NCI-H2227 treated with DMSO at 0.1 percent for 48 hours (cell line): ENCODE measurements around the gene DCBLD2.

ENCODE experiments used
- DNase-seq: peaks from one replicate; lab custom pipeline; 2025; lab: John Stamatoyannopoulos, UW

Gene DCBLD2, protein sequence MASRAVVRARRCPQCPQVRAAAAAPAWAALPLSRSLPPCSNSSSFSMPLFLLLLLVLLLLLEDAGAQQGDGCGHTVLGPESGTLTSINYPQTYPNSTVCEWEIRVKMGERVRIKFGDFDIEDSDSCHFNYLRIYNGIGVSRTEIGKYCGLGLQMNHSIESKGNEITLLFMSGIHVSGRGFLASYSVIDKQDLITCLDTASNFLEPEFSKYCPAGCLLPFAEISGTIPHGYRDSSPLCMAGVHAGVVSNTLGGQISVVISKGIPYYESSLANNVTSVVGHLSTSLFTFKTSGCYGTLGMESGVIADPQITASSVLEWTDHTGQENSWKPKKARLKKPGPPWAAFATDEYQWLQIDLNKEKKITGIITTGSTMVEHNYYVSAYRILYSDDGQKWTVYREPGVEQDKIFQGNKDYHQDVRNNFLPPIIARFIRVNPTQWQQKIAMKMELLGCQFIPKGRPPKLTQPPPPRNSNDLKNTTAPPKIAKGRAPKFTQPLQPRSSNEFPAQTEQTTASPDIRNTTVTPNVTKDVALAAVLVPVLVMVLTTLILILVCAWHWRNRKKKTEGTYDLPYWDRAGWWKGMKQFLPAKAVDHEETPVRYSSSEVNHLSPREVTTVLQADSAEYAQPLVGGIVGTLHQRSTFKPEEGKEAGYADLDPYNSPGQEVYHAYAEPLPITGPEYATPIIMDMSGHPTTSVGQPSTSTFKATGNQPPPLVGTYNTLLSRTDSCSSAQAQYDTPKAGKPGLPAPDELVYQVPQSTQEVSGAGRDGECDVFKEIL

DNA sequence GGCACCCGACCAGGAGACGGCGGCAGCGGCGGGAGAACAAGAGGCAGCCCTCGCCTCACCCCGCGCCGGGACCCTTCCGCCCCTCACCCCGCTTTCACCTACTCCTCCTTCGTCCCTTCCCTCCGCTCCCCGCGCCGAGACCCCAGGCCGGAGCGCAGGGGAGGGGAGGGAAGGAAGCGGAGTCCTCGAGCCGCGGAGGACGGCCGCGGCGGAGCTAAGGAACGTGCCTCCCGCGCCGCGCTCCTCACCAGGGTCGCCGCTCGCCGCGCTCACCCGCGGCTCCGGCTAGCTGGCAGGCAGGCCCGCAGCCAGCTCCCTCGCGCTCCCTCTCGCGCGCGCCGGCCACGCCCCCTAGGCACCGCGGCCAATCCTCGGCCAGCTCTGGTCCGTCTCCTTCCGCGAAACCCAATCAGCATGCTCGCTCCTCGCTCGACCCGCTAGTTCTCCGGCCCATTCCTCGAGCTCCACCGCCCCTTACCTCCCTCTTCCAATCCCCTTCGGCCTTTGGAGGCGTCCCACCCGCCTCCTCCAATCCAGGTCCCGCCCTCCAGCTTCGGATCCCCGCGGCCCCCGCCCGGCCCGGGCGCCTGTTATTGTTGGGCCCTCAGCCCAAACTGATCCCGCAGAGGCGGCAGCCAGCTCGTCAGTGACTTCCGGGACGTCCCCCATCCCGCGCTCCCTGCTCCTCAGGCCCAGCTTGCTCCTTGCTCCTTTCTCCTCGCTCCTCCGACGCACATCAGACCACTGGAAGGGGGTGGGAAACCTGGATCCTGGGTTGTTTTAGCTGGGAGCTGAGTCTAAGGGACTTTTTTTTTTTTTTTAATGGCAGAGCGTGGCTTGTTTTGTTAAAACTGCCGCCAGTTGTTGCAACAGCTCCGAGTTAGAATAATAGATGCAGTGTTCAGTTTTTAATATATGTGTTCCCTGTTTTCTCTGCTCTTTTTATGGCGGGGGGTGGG is at the start of gene DCBLD2:
TSS of gene DCBLD2 (minus strand) at position 304 of the 959 bp plus-strand sequence. CDS start 369 bp downstream, outside the sequence.
- peak; percentile 93 for DNase-seq

DNA sequence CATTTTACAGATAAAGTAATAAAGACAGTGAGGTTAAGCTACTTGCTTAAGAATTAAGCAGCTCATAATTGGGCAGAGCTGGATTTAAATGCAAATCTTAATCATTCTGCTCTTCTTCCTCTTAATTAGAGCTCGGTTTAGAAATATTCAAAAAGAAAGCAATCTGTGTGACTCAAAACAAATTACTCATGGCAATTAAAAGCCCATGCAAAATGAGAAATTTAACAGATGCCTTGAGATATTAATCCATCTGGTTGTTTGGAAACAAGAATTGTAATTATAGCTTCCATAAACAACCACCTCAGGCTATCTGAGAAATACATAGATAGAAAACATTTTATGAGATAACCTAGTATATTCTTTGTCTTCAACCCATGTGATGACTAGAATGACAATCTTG is 44.2 kb upstream of the DCBLD2 start:
- DNase-seq, result no peak

DNA sequence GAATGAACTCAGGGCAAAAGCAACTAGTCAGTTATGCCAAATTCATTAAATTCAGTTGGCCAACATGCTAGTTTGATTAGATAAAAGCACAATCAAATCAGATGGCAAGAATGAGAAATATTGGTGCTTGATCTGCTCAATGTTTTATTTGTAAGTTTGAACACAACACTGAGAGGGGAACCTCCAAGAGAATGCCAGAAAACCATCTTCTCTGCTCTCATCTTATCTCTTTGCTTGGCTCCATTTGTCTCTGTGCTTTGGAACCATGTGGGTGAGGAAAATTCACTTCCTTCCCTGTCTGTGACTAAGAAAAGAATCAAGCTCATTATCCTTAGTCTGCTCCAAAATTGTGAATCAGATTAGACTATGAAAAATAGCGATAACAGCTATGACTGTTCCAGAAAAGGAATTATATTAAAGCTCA is 43.6 kb upstream of the DCBLD2 start:
- DNase-seq, result no peak

DNA sequence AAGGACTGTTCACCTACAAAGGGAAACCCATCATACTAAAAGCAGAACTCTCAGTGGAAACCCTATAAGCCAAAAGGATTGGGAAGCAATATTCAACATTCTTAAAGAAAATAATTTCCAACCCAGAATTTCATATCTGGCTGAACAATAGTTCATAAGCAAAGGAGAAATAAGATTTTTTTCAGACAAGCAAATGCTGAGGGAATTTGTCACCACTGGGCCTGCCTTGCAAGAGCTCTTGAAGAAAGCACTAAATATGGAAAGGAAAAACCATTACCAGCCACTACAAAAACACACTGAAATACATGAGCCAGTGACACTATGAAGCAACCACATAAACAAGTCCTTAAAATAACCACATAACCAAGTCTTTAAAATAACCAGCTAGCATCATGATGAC is 28.9 kb upstream of the DCBLD2 start:
- DNase-seq, result no peak

DNA sequence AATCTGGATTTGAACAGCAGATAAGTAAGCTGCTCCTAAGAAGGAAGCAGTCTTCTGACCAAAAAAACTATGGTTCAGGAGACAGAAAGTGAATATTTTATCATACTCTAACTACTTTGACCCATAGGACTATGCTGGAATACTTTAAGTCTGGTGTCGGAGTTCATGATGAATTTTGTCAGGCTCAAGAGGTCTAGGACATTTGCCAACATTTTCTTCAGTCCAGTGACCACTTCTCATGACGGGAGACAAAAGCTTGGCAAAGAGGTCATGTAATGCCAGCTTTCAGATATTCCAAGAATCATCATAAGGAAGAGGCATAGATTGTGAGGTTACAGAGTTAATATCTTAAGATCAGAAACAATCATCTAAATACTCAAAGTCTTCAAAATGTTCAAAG is 20.5 kb upstream of the DCBLD2 start:
- no peak for DNase-seq

DNA sequence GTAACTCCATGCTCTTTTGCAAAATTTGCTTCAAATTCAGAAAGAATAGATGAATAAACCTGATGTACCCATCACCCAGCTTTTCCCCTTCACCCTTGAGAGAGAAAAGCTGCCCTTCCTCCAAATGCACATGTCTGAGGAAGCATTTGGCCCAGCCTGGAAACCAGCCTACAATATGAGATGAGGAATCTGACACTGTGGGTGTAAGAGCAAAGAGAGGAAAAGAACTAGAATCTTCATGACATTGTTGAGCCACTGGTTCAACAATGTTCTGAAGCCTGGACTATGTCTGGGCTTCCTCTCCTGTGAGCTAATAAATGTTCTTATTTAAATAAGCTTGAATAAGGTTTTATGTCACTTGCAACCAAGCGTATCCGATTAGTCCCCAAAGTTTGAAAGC is 18.7 kb upstream of the DCBLD2 start:
- DNase-seq, result no peak

DNA sequence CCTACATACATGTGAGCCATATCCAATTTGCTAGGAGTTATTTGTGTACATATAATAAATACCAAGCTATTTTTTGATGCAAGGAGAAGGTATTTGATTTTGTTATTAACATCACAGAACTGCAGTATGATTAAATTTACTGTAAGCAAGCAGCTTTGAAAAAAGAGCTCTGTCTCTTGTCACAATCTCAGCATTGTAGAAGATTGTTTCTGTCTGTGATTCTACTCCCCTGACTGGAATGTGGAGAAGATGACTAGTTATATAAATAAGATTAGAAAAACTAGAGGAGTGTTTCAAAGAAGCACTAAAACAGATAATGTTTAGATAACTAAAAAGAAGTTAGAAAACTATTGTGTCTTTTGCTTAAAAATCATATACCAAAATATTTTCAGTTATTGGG is 17.1 kb upstream of the DCBLD2 start:
- no peak for DNase-seq

DNA sequence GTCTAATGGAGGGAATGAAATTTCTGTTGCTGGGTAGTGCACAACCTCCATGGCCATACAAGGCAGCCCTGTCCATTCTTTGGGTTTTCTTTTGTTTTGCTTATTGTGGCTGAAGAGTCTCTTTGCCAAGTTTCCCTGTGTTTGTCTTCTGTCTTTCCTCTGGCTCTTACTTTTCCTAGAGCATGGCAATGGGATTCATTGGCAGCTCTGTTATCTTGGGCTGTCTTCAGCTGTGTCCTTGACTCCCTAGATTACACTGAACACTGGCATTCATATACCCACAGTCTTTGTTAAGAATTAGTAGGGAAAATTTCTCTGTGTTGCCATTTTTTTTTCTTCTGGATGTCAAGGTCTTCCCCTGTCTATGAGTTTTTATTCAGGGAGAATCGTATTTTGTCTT is 16.1 kb upstream of the DCBLD2 start:
- DNase-seq, result no peak

DNA sequence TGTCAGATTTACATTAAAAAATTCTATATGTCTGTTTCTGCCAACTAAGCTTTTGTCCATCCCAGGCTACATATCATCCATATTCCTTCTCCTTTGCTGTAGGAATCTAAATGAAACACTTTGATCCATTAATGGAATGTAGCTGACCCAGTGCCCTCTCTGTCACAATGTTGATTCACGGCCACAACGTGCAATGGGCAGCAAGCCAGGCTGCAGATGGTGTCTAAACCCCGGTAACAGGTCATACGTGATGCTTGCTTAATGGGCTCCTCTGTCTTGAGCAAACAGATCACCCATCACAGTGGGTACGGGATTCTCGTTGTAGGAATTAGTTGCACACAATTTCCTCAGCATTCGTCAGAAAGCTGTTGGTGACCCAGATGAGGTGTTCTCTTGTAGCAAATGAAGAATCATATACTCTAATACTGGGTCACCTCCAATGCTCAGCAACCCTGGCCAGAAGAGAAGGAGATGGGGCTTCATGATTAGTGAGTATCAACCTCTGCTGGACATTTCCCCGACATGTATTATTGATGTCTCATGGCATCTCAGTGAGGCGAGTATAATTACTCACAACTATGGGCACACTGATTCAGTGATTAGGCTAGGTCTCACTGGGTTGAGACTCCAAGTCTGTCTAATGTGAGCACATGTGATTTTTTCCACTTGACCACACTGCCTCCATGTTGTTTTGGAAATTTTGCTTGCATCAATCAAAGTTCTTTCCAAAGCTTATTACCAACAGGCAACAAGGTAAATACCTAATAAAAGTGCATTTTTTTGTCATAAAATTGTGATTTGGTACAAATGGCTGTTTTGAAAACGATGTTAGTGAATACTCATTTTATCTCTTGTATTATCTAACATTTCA is 12.9 kb upstream of the DCBLD2 start:
- peak; percentile 11 for DNase-seq

DNA sequence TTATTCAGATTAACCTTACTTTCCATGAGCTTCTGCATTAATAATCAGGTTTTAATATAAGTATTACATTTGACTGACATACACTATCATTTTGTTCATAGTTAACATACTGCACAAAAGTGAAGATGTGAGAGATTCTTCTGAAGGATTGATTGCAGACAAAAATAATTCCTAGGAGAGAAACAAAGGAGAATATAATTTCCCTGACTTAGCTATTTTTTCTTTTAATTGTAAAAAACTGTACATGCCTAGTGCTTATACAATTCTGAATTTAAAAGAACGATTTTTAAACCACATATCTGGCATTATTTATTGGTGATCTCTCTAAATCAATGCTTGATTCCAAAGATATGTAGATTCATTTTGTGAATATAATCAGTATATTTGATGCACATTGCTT is 11.0 kb upstream of the DCBLD2 start:
- DNase-seq, result no peak

DNA sequence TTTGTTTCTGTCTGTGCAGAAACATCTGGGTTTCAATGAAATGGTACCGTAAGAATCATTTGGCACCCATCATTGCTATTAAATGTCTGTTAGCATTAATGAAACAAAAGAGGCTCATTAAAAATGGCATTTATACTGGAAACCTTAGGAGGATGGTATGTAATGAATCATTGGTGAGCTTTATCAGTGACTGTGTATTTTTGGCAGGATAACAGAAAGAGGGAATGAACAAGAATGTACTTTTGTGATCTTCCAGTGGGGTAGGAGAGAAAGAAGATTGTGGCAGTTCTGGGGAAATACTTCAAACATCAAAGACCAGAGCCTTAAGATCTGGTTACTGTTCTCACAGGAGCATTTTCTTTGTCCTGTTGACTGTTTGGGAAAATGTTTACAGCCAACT is 4.7 kb upstream of the DCBLD2 start:
- no peak for DNase-seq

DNA sequence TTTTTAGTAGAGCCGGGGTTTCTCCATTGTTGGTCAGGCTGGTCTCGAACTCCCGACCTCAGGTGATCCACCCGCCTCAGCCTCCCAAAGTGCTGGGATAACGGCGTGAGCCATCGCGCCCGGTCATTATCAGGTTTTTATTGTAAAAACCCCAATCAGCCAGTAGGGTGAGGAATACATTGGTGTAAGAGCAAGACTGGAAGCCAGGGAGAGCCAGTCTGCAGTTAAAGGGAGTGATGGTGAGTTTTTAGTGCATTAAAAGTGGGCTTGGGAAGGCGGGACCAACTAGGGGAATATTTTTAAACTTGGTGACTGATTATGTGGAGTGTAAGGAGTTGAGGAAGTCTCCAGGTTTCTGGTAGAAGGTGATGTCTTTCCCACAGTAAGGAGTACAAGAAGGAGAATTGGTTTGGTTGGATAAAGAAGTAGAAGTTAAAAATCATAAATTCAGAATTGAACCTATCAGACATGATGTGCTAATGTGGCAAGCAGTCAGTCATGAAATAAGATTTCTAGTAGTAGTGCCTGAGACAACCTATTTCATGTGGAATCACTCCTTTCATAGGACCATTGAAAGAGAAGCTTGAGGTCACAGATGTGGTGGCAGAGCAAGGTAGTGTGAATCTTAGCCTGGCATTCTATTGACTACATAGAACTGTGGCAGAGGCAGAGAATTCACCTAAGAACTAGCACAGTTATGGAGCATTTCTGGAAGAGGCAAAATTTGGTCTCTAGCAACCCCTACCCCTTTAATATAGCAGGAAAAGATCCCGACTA is 2.4 kb upstream of the DCBLD2 start:
- no peak for DNase-seq

DNA sequence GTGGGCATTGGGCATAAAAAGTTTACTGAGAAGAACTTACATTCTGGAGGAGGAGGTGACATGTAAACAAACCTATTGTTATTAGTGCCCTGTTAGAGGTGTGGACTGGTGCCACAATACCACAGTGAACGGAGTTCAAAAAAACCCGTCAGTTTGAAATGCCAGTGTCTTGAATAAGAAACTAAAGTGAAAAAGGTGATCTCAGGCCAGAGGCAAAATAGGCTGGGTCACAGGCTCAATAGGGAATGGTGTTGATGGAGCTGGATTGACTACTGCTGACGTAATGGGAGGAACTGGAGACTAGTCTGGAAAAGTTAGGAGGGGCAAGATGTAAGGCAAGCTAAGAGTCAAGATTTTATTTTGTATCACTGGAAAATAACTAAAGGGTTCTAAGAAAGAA is 1.6 kb upstream of the DCBLD2 start:
- DNase-seq, result no peak

DNA sequence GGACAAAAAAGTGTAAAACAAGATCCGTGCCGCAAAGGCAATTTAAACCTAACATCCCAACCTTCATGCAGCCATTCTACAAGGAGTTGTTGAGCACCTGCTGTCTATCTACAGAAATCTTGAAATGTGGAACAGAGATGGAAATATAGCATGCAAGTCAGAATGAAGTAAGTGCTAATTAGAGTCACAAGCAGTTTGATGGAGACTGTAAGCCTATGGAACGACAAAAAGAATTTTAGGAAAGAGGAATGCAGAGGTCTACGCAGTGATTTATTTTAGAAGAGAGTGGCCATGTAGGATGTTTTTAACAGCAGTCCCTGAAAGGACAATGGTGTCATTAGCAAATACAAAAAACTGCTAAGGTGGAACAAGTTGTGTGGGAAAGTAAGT is 851 bp upstream of the DCBLD2 start:
- no peak for DNase-seq

DNA sequence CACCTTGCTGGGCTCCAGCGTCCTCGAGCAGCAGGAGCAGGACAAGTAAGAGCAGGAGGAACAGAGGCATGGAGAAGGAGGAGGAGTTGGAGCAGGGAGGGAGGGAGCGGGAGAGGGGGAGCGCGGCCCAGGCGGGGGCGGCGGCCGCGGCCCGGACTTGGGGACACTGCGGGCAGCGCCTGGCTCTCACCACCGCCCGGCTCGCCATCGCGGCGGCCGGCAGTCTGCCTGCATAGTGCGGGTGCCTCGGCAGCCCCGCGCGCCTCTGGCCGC is 440 bp downstream of the DCBLD2 start:
- peak; percentile 16 for DNase-seq

DNA sequence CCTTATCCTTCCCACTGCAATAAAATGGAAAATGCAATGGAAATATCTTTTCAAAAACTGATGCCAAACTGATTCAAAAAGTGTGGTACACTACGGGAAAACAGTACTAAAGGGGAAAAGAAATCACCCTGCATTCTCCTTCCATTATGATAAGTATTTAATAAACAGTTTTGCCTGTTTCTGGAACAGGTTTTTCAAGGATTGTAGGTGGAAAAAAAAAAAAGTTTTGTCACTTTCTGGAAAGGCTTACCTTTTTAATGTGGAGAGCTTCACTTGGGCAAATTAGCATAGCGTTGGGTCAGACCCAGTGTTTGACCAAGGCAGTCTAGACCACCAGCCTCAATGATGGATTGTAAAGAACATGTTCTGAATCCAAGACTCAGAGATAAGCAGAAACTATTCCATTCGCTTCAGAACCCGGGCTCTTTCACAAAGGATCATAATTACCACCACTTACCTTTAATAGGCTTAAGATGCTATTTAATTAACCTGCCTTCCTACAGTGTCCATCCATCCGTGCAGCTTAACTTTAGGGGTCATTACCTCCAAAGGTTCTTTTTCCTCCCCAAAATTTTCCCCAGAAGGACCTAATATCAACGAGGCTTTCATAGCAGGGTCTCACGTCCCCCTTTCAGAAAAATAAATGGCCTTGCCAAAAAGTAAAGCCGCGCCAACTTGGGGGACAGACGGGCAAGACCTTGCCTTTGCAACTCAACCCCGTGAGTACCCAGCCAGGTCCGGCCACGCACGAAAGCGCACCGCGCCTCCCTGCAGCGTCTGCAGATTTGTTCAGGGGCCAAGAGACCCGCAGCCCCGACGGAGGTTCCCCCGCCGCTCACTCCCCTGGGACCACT is 1.0 kb downstream of the DCBLD2 start:
- no peak for DNase-seq

DNA sequence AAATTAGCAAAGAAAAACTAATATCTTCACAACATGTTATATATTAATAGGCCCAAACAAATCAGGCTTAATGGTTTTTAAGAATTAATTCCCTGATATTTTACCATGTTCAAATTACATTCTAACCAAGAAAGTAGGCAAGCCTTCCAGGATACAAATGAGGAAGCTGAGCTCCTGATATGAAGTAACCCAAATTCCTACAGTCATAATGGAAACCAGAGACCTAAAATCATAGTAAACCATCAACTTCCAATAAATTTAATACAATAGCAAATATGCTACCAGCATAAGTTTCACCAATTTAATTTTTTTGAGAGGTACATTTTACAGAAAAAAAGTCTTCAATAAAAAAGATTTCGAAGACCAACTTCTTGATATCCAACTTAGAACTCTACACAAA is 3.8 kb downstream of the DCBLD2 start:
- no peak for DNase-seq

DNA sequence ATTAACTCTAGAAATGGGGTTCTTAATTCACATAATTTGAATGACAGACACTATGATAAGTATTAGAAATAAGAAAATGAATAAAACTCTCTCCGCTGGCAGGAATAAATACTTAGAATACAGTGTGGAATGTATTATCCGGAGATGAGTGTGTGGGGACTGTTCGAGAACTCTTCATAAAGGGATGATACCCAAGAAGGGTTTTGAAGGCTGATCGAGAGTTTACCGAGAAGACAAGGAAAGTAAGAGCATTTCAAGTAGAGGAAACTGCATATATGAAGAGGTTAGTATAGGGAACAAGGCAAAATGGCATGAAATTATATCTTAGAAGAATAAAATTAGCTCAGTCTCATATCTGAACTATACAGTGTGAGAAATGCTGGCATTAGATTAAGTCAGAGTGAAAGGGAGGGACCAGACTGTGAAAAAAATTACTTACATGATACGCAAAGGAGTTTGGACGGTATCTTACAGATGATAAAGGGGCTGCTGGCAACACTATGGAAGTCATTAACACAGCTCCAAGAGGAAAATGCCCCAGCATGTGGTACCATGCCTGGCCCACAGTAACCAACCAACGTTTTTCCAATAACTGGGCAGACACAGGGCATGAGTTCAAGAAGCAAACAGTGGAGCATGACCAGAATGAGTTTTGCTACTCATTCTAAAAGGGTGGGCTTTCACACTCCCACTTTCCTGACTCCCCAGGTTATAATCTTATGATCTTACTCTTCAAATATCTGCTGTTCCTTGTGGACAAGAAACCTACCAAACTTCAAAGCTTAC is 6.5 kb downstream of the DCBLD2 start:
- no peak for DNase-seq

DNA sequence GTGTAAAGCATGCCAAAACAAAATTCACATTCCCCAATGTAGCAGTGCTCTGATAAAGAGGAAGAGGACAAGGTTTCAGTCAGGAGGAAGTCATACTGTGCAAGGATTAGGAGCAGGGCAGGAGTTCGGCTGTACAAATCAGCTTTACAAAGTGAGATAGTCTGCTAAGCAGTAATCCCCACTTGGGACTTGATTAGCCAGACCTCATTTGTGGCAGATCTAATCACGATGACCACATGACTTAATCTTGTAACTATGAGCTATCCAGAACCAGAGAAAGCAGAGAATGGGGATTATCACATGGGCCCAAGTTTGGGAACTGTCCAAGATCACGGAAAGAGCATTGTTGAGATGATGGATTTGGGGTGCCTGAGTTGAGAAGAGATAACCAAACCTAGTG is 7.8 kb downstream of the DCBLD2 start:
- no peak for DNase-seq
